ENCODE data around the gene ZBTB8B. TPM values are rescaled to one million over a fixed set of nuclear protein-coding genes. Genes with fewer than 3 reads are reported as not detected.

Gene ZBTB8B
- total and polyA plus RNA-seq, 8 donors = under 0.01 to 0.37 (median 0.15) TPM; not detected in 5

DNA sequence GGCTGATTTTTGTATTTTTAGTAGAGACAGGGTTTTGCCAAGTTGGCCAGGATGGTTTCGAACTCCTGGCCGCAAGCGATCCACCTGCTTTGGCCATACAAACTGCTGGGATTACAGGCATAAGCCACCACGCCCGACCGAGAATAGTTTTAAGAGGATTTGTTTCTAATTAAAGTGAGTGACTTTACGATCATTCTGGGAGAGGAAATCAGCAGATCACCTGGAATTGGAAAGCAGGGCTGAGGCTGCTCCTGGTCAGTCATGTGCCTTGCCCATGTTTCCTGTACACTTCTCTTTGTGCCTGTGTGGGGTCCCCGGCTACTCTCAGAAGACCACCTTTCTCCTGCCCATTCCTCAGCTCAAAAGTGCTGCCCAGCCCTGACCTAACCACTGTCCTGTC is 33.9 kb downstream of the ZBTB8B start:
- Histone ChIP-seq H3K4me1 (peaks cover 0 to 26% (median 12%) of the 10 kb centered on the region in 4 donors), H3K27ac (no peak overlapping the region), H3K27me3 (no peaks in the 10 kb centered on the region), H3K4me3 (no peak overlapping the region), H3K9me3 (no peaks in the 10 kb centered on the region), H3K36me3 (no peaks in the 10 kb centered on the region)
- DNase-seq = no peak
- WGBS, 5 donors = 80 to 95% (median 94%) methylated on average over 8 of the region's 8 CpGs
- intact Hi-C loops (cut with DNase I; ENCODE audit: low total_unique reads) = no loop called here
- TF ChIP-seq CTCF (IDR thresholded peaks at IDR 0.05) (no peak), POLR2A (IDR thresholded peaks at IDR 0.05) (no peak), EP300 (IDR thresholded peaks at IDR 0.05) (no peak), POLR2AphosphoS5 (IDR thresholded peaks at IDR 0.05) (no peak)

DNA sequence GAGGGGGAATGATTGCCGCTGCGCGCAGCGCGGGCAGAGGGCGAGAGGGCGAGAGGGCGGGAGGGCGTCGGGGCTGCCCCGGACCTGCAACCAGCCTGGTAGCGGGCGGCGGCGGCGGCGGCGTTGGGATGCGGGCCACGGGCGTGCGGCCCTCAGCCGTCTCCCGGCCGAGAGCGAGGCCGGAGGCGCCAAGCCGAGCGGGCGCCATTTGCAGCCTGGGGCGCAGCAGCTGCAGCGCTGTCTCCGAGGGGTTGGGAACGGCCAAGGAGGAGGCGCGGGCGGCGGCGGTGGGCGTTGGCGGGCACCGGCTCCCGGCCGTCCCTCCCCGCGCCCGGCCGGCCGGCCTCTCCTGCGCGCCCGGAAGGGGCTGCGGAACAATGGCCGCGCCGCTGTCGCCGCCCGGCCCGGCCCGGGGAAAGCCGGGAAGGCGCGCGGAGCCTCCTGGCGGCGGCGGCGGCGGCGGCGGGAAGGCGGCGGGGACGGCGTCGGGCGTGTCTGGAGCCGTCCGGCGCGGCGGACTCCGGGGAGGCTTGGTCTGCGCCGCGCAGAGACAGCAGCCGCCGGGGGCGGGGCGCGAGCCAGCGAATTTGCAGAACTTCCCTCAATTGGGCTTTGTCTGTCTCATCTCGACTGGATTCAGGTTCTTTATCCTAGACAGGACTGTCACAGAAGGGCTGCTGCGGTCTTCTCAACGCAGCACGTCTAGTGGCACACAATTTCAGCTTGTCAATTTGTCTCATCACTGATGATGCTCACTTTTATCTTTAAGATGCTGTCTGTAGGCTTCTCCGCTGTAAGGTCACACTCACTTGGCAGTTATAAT is 35.7 kb downstream of the ZBTB8B start:
- H3K27ac ChIP-seq = peak overlapping the region; percentile 90 to 98 (median 94)
- H3K4me3 ChIP-seq = peak overlapping the region; percentile 73 to 95 (median 77)
- H3K4me1 ChIP-seq = peaks cover 0 to 24% (median 10%) of the 10 kb centered on the region in 4 donors
- no peaks in the 10 kb centered on the region for H3K27me3 ChIP-seq
- TF ChIP-seq POLR2A (IDR thresholded peaks at IDR 0.05) = no peak
- TF ChIP-seq EP300 (IDR thresholded peaks at IDR 0.05) = no peak
- peak in 1 of 7 experiments; percentile 52 for TF ChIP-seq CTCF (IDR thresholded peaks at IDR 0.05)
- peak in 1 of 3 donors; percentile 11 for TF ChIP-seq POLR2AphosphoS5 (IDR thresholded peaks at IDR 0.05)
- intact Hi-C loops (cut with DNase I; ENCODE audit: low total_unique reads) = no loop called here
- no peaks in the 10 kb centered on the region for H3K36me3 ChIP-seq
- peak; percentile 70 to 91 for DNase-seq
- H3K9me3 ChIP-seq = no peaks in the 10 kb centered on the region
- 1 to 4% (median 2%) methylated on average over 8 to 98 of the region's 99 CpGs for WGBS, 5 donors

- intact Hi-C loops (cut with DNase I; ENCODE audit: low total_unique reads) = no loop called here
- TF ChIP-seq CTCF (IDR thresholded peaks at IDR 0.05) = no peak
- peak; percentile 37 for TF ChIP-seq EP300 (IDR thresholded peaks at IDR 0.05)
- TF ChIP-seq POLR2AphosphoS5 (IDR thresholded peaks at IDR 0.05) = peak; percentile 49 to 56 (median 53)
- no peak for TF ChIP-seq POLR2A (IDR thresholded peaks at IDR 0.05)
- Histone ChIP-seq H3K36me3 (no peaks in the 10 kb centered on the region), H3K4me1 (peaks cover 0 to 14% (median 6%) of the 10 kb centered on the region in 4 donors), H3K4me3 (no peak overlapping the region), H3K27ac (peak overlapping the region in 4 of 5 donors; percentile 90 to 98 (median 95)), H3K9me3 (no peaks in the 10 kb centered on the region), H3K27me3 (no peaks in the 10 kb centered on the region)
- WGBS, 5 donors = 75 to 97% (median 88%) methylated on average over 9 of the region's 9 CpGs
- DNase-seq = no peak
Measured at GRCh38 chr1:32501865-32502264, 37.0 kb downstream of the ZBTB8B start.

- H3K27ac ChIP-seq = peak overlapping the region in 1 of 5 donors; percentile 96
- no peak overlapping the region for H3K4me3 ChIP-seq
- no peaks in the 10 kb centered on the region for H3K36me3 ChIP-seq
- no peak for TF ChIP-seq POLR2A (IDR thresholded peaks at IDR 0.05)
- no peak for TF ChIP-seq CTCF (IDR thresholded peaks at IDR 0.05)
- no peak for TF ChIP-seq EP300 (IDR thresholded peaks at IDR 0.05)
- no peak for TF ChIP-seq POLR2AphosphoS5 (IDR thresholded peaks at IDR 0.05)
- peaks cover 0 to 14% (median 6%) of the 10 kb centered on the region in 4 donors for H3K4me1 ChIP-seq
- H3K27me3 ChIP-seq = no peaks in the 10 kb centered on the region
- intact Hi-C loops (cut with DNase I; ENCODE audit: low total_unique reads) = no loop called here
- H3K9me3 ChIP-seq = no peaks in the 10 kb centered on the region
- no peak for DNase-seq
- WGBS, 5 donors = 83 to 93% (median 89%) methylated on average over 7 of the region's 7 CpGs
Measured at GRCh38 chr1:32503153-32503552, 38.3 kb downstream of the ZBTB8B start.
